Right atrium auricular region (tissue), 2 donors: Measurements from ENCODE around the gene FMNL2. TPM values are rescaled to one million over a fixed set of nuclear protein-coding genes. Genes with fewer than 3 reads are reported as not detected.

ENCODE experiments used
- DNase-seq: peaks from one replicate; pipeline ENCODE4 v3.0.0-alpha.2; 2019; ENCODE audit warnings: low spot score
- H3K27ac ChIP-seq, 2 donors: fragments of 200-600 bp; sonication (generic); 1 replicate in 1 of 2; 2 replicates in 1 of 2; pipeline ENCODE4 v1.5.1; 2016 to 2019
- H3K27me3 ChIP-seq, 2 donors: fragments of 200-600 bp; sonication (generic); one replicate each; pipeline versions ENCODE4 v1.5.1 to v1.6.0; 2017 to 2019
- H3K36me3 ChIP-seq: fragments of 200-600 bp; sonication (generic); one replicate; pipeline ENCODE4 v1.5.1; 2016
- H3K4me1 ChIP-seq, 2 donors: fragments of 200-600 bp; sonication (generic); one replicate each; pipeline versions ENCODE4 v1.5.1 to v1.6.0; 2017 to 2019
- H3K4me3 ChIP-seq, 2 donors: fragments of 200-600 bp; sonication (generic); 1 replicate in 1 of 2; 2 replicates in 1 of 2; pipeline ENCODE4 v1.5.1; 2017 to 2019; ENCODE audit warnings: mild to moderate bottlenecking in 1 of 2, moderate library complexity in 1 of 2
- H3K9me3 ChIP-seq, 2 donors: fragments of 200-600 bp; sonication (generic); one replicate each; pipeline ENCODE4 v1.5.1; 2019
- CTCF ChIP-seq, 2 donors: fragments of 200-600 bp; sonication (generic); IDR thresholded peaks; one replicate each; pipeline ENCODE4 v1.5.1; 2019; ENCODE audit warnings: antibody characterized with exemption in 2 of 2
- total RNA-seq, 2 donors: library from RNA; depleted of rRNA; stranded (reverse); fragments of >200 nt; gene quantifications; one replicate each; pipeline ENCODE4 v1.1.0, GENCODE V29; 2016

Gene FMNL2
- total RNA-seq, 2 donors from 2014 or later: 6.0 to 11.5 TPM

- DNase-seq: no peak
- Histone ChIP-seq H3K4me3 (no peak overlapping the region), H3K27ac (no peak overlapping the region), H3K4me1 (peaks cover 0 to 19% of the 10 kb centered on the region in 2 donors), H3K36me3 (no peaks in the 10 kb centered on the region), H3K9me3 (no peaks in the 10 kb centered on the region), H3K27me3 (no peaks in the 10 kb centered on the region)
- TF ChIP-seq CTCF (IDR thresholded peaks at IDR 0.05): no peak
Measured at GRCh38 chr2:152399003-152399402, 64.0 kb downstream of the FMNL2 start.

GRCh38 chr2:152400607-152401214, 65.7 kb downstream of the FMNL2 start:
- H3K27me3 ChIP-seq: no peaks in the 10 kb centered on the region
- no peak for TF ChIP-seq CTCF (IDR thresholded peaks at IDR 0.05)
- peaks cover 0 to 31% of the 10 kb centered on the region in 2 donors for H3K4me1 ChIP-seq
- H3K4me3 ChIP-seq: no peak overlapping the region
- no peak overlapping the region for H3K27ac ChIP-seq
- DNase-seq: no peak
- no peaks in the 10 kb centered on the region for H3K9me3 ChIP-seq
- H3K36me3 ChIP-seq: no peaks in the 10 kb centered on the region

GRCh38 chr2:152402780-152403759, 68.1 kb downstream of the FMNL2 start:
- no peak overlapping the region for H3K4me3 ChIP-seq
- no peak for TF ChIP-seq CTCF (IDR thresholded peaks at IDR 0.05)
- no peaks in the 10 kb centered on the region for H3K27me3 ChIP-seq
- no peaks in the 10 kb centered on the region for H3K9me3 ChIP-seq
- DNase-seq: no peak
- H3K27ac ChIP-seq: peak overlapping the region in 1 of 2 donors; percentile 37
- peaks cover 0 to 52% of the 10 kb centered on the region in 2 donors for H3K4me1 ChIP-seq
- H3K36me3 ChIP-seq: no peaks in the 10 kb centered on the region

GRCh38 chr2:152405206-152406118, 70.5 kb downstream of the FMNL2 start:
- no peak for DNase-seq
- Histone ChIP-seq H3K9me3 (no peaks in the 10 kb centered on the region), H3K4me1 (peaks cover 0 to 53% of the 10 kb centered on the region in 2 donors), H3K27me3 (no peaks in the 10 kb centered on the region), H3K4me3 (no peak overlapping the region), H3K36me3 (no peaks in the 10 kb centered on the region), H3K27ac (peak overlapping the region; percentile 58 to 68)
- TF ChIP-seq CTCF (IDR thresholded peaks at IDR 0.05): no peak

- no peak for TF ChIP-seq CTCF (IDR thresholded peaks at IDR 0.05)
- H3K9me3 ChIP-seq: no peaks in the 10 kb centered on the region
- H3K4me1 ChIP-seq: peaks cover 0 to 59% of the 10 kb centered on the region in 2 donors
- no peak for DNase-seq
- H3K27me3 ChIP-seq: no peaks in the 10 kb centered on the region
- H3K4me3 ChIP-seq: no peak overlapping the region
- H3K27ac ChIP-seq: peak overlapping the region in 1 of 2 donors; percentile 68
- H3K36me3 ChIP-seq: no peaks in the 10 kb centered on the region
Measured at GRCh38 chr2:152406119-152406835, 71.3 kb downstream of the FMNL2 start.
